Smooth muscle cell (in vitro differentiated cells): ENCODE measurements around the gene UNCX. TPM values are rescaled to one million over a fixed set of nuclear protein-coding genes. Genes with fewer than 3 reads are reported as not detected.

Experiments used
- DNase-seq: peaks from one replicate; lab custom pipeline; 2025; ENCODE audit not compliant: unreplicated experiment; lab: John Stamatoyannopoulos, UW
- H2AFZ ChIP-seq: fragments of 200-600 bp; sonication (generic); 2 replicates; pipeline ENCODE4 v1.6.0; 2016; ENCODE audit warnings: antibody characterized with exemption, low read depth, mild to moderate bottlenecking
- H3F3A ChIP-seq: fragments of 200-600 bp; sonication (generic); 2 replicates; pipeline ENCODE4 v1.6.0; 2017; ENCODE audit warnings: antibody characterized with exemption, low read depth
- H3K27ac ChIP-seq: fragments of 200-600 bp; sonication (generic); 2 replicates; pipeline ENCODE4 v1.5.1; 2016; ENCODE audit warnings: low read depth, mild to moderate bottlenecking
- H3K27me3 ChIP-seq: fragments of 200-600 bp; sonication (generic); 2 replicates; pipeline ENCODE4 v1.6.1; 2016; ENCODE audit warnings: low read depth, mild to moderate bottlenecking
- H3K36me3 ChIP-seq: fragments of 200-600 bp; sonication (generic); 2 replicates; pipeline ENCODE4 v1.5.1; 2016; ENCODE audit warnings: low read depth
- H3K4me1 ChIP-seq: fragments of 200-600 bp; sonication (generic); 2 replicates; pipeline ENCODE4 v1.5.1; 2016; ENCODE audit warnings: low read depth
- H3K4me2 ChIP-seq: fragments of 200-600 bp; sonication (generic); 2 replicates; pipeline ENCODE4 v1.6.0; 2016; ENCODE audit warnings: mild to moderate bottlenecking
- H3K4me3 ChIP-seq: fragments of 200-600 bp; sonication (generic); 2 replicates; pipeline ENCODE4 v1.5.1; 2016; ENCODE audit warnings: mild to moderate bottlenecking
- H3K79me2 ChIP-seq: fragments of 200-600 bp; sonication (generic); 2 replicates; pipeline ENCODE4 v1.6.0; 2016; ENCODE audit warnings: low read depth, mild to moderate bottlenecking
- H3K9ac ChIP-seq: fragments of 200-600 bp; sonication (generic); 2 replicates; pipeline ENCODE4 v1.6.0; 2016; ENCODE audit warnings: low read depth
- H3K9me3 ChIP-seq: fragments of 200-600 bp; sonication (generic); replicated peaks from 2 replicates; pipeline ENCODE4 v1.5.1; 2016; ENCODE audit warnings: low read depth
- H4K20me1 ChIP-seq: fragments of 200-600 bp; sonication (generic); 2 replicates; pipeline ENCODE4 v1.6.0; 2016; ENCODE audit warnings: low read depth
- CTCF ChIP-seq: fragments of 200-600 bp; sonication (generic); IDR thresholded peaks from 2 replicates; pipeline ENCODE4 v1.5.1; 2017; ENCODE audit warnings: borderline replicate concordance, mild to moderate bottlenecking, antibody characterized with exemption; ENCODE audit not compliant: insufficient read depth, poor library complexity, severe bottlenecking
- WGBS: methylation state at CpG from one replicate; pipeline ENCODE4 v1.1.7; 2016; ENCODE audit warnings: low lambda C conversion rate; 5-methylcytosine and 5-hydroxymethylcytosine counted together
- polyA plus RNA-seq: library from polyadenylated mRNA; unstranded; fragments of >200 nt; fragmentation: Nextera tagmentation; extraction: Ambion mirVana; gene quantifications from 2 replicates; pipeline ENCODE4 v1.2.1, GENCODE V29; 2016
- total RNA-seq: library from RNA; depleted of rRNA; stranded (reverse); fragments of >200 nt; gene quantifications from 2 replicates; pipeline ENCODE4 v1.2.3, GENCODE V29; 2014

The UNCX gene
- total and polyA plus RNA-seq, 2 experiments from 2014 or later = not detected

GRCh38 chr7:1218541-1219165 lies 14.0 kb upstream of the UNCX start:
- Histone ChIP-seq H3K9me3 (no peaks in the 10 kb centered on the region), H3K79me2 (no peaks in the 10 kb centered on the region), H3K9ac (no peak overlapping the region), H3K36me3 (no peaks in the 10 kb centered on the region), H3K4me2 (no peak overlapping the region), H2AFZ (no peak overlapping the region), H3K4me3 (no peak overlapping the region), H4K20me1 (no peaks in the 10 kb centered on the region), H3F3A (no peaks in the 10 kb centered on the region), H3K27me3 (peaks cover 77% of the 10 kb centered on the region), H3K4me1 (no peaks in the 10 kb centered on the region), H3K27ac (no peak overlapping the region)
- no peak for DNase-seq
- 79% methylated on average over 24 of the region's 24 CpGs for WGBS
- TF ChIP-seq CTCF = no peak

GRCh38 chr7:1219498-1219897 lies 13.2 kb upstream of the UNCX start:
- Histone ChIP-seq H3K9me3 (no peaks in the 10 kb centered on the region), H3K36me3 (no peaks in the 10 kb centered on the region), H3K79me2 (no peaks in the 10 kb centered on the region), H3K4me2 (no peak overlapping the region), H3F3A (no peaks in the 10 kb centered on the region), H3K4me1 (no peaks in the 10 kb centered on the region), H3K27ac (no peak overlapping the region), H3K27me3 (peaks cover 77% of the 10 kb centered on the region), H3K4me3 (no peak overlapping the region), H3K9ac (no peak overlapping the region), H2AFZ (no peak overlapping the region), H4K20me1 (no peaks in the 10 kb centered on the region)
- DNase-seq = no peak
- WGBS = 69% methylated on average over 9 of the region's 9 CpGs
- no peak for TF ChIP-seq CTCF

- Histone ChIP-seq H3K27me3 (peaks cover 77% of the 10 kb centered on the region), H3K9ac (no peak overlapping the region), H3F3A (no peaks in the 10 kb centered on the region), H3K4me1 (no peaks in the 10 kb centered on the region), H2AFZ (no peak overlapping the region), H3K79me2 (no peaks in the 10 kb centered on the region), H3K36me3 (no peaks in the 10 kb centered on the region), H3K4me3 (no peak overlapping the region), H3K9me3 (no peaks in the 10 kb centered on the region), H4K20me1 (no peaks in the 10 kb centered on the region), H3K27ac (no peak overlapping the region), H3K4me2 (no peak overlapping the region)
- TF ChIP-seq CTCF = no peak
- DNase-seq = no peak
- WGBS = 64% methylated on average over 13 of the region's 13 CpGs
Measured at GRCh38 chr7:1220000-1220726, 12.5 kb upstream of the UNCX start.
